Activated CD4-positive, CD25-positive, alpha-beta regulatory T cell (primary cell): Measurements from ENCODE around the gene SPATS1.

Source experiments
- DNase-seq, 4 experiments: peaks; one replicate each; lab custom pipeline; 2025; lab: John Stamatoyannopoulos, UW

SPATS1 gene

GRCh38 chr6:44387346-44388134 lies 45.1 kb downstream of the SPATS1 start, which contains the start of gene CDC5L:
TSS of gene CDC5L (plus strand) at chr6:44387706. CDS start at chr6:44387824, 118 bp downstream.
- DNase-seq = peak; percentile 72 to 90 (median 78)

- no peak for DNase-seq
These were observed 45.7 kb downstream of the SPATS1 start for GRCh38 chr6:44388135-44388487.

- no peak for DNase-seq
These were observed 46.4 kb downstream of the SPATS1 start for GRCh38 chr6:44388887-44389286.

GRCh38 chr6:44390158-44390683 lies 47.8 kb downstream of the SPATS1 start:
- DNase-seq = no peak
